ES-I3 (cell line): ENCODE data around the gene ADGRB3.

Source experiments
- H3K36me3 ChIP-seq: 2 replicates; pipeline ENCODE4 v1.6.1; 2013; ENCODE audit warnings: mild to moderate bottlenecking, low read length, control low read depth, moderate library complexity; ENCODE audit not compliant: insufficient read depth
- H3K4me1 ChIP-seq: 2 replicates; pipeline ENCODE4 v1.6.1; 2013; ENCODE audit warnings: mild to moderate bottlenecking, control low read depth, low read length; ENCODE audit not compliant: insufficient read depth
- H3K9ac ChIP-seq: 2 replicates; pipeline ENCODE4 v1.6.1; 2013; ENCODE audit warnings: low read depth, mild to moderate bottlenecking, low read length, moderate library complexity
- H3K9me3 ChIP-seq: 2 replicates; pipeline ENCODE4 v1.6.1; 2013; ENCODE audit warnings: mild to moderate bottlenecking, low read length, moderate library complexity; ENCODE audit not compliant: control insufficient read depth, insufficient read depth

ADGRB3 gene

DNA sequence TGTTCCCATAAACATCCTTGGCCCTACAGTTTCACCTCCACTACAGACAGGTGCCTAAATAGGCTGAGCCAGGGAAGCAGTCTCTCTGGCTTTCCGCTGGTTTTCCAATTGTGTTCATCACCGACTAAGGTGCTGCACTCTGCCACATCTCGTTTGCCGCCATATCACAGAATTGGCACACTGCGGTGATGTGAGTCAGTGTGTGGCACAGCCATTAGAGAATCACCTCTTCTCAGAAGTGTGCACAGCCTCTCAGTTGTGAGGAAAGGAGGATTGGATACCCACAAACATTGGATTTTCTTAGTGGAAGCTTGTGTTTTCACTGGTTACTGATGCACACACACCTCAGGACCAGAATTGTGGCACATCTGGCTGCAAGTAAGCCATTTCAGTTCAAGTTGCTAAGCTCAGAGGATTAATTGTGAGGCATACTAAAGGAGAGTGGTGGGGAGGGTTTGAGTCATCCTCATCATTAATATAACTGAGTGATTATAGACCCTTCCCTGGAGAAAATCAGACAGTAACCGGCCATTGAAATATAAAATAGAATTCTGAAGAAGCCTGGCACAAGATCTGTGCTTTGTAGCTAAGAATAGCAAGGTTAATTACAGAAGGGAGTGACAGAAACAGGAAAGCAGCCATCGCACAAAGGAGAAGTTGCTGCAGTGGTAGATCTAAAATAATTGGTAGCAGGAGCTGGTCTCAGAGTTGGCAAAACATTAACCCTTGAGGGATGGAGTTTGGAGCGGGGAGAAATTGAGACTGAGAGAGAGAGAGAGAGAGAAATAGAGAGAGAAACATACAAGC, 654.8 kb downstream of the ADGRB3 start:
- H3K9ac ChIP-seq, result no peak overlapping the region
- no peaks in the 10 kb centered on the region for H3K4me1 ChIP-seq
- H3K9me3 ChIP-seq, result no peaks in the 10 kb centered on the region
- H3K36me3 ChIP-seq, result no peaks in the 10 kb centered on the region

DNA sequence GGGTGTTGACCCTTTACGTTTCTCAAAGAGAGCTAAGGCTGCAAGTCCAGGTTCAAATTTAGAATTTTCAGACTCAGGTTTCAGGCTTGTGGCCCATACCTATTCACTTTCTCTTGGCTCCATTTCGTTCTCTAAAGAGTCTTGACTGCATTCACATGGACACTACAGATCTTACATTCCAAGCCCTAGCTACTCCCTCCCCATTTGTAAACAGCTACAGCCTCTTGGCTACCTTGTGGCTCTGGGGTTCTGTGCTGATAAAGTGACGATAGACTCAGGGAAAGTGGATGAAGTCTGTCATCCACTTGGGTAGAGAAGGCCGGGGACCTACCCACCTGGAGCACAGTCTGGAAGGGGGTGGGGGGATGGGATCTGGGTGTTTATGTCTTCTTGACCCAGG, 658.4 kb downstream of the ADGRB3 start:
- Histone ChIP-seq H3K9me3 (no peaks in the 10 kb centered on the region), H3K36me3 (no peaks in the 10 kb centered on the region), H3K9ac (no peak overlapping the region), H3K4me1 (no peaks in the 10 kb centered on the region)

DNA sequence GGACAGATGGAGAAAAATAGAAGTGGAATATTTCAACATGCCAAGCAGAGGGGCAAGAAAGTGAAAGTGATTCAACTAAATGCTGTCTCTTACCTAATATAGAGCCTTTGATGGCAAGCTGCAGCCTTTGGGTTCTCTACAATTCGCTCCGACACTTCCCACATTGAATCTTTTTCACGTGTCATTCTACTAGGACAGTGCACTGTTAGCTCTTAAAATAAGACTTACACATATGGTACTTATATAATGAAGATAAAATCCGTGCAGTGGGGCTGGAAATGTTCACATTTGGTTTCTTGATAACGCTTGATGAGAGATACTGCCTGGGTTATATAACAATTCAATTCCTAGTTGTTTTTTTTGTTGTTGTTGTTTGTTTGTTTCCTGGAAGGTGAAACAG, 659.3 kb downstream of the ADGRB3 start:
- no peaks in the 10 kb centered on the region for H3K36me3 ChIP-seq
- H3K9me3 ChIP-seq, result no peaks in the 10 kb centered on the region
- no peaks in the 10 kb centered on the region for H3K4me1 ChIP-seq
- no peak overlapping the region for H3K9ac ChIP-seq

DNA sequence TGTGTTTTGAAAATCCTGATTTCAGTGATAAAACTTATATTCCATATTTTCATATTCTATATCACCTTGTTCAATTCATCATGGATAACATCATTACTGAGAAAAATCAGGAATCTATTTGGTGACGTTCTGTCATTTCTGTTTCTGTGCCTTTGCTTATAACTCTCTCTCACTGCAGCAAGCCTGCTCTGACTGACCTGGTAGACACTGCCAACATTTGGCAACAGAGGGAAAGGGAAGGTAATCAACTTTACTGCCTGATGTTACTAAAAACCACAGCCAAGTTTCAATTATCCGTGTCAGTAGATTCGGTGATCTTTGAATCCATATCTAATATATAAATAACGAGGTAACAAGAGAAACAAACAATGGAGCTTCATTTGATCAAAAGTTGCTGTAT, 659.8 kb downstream of the ADGRB3 start:
- no peaks in the 10 kb centered on the region for H3K36me3 ChIP-seq
- H3K4me1 ChIP-seq, result no peaks in the 10 kb centered on the region
- no peak overlapping the region for H3K9ac ChIP-seq
- H3K9me3 ChIP-seq, result no peaks in the 10 kb centered on the region

DNA sequence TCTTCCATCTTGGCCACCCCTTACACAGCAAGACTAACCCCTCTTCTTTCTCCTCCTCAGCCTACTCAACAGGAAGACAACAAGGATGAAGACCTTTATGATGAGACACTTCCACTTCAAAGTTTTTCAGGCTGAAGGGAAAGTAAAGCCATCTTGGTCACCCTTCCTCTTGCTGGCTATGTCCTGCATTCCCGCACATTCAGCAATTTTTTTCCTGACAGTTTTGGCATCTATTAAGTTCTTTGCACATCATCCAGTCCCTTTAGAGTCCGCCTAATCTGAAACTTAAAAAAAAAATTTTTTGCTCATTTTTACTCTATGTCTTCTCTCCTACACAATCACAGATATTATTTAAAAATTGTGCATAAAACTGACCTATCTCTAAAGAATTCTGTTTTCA, 668.3 kb downstream of the ADGRB3 start:
- H3K36me3 ChIP-seq, result no peaks in the 10 kb centered on the region
- H3K9ac ChIP-seq, result no peak overlapping the region
- H3K4me1 ChIP-seq, result no peaks in the 10 kb centered on the region
- H3K9me3 ChIP-seq, result no peaks in the 10 kb centered on the region

DNA sequence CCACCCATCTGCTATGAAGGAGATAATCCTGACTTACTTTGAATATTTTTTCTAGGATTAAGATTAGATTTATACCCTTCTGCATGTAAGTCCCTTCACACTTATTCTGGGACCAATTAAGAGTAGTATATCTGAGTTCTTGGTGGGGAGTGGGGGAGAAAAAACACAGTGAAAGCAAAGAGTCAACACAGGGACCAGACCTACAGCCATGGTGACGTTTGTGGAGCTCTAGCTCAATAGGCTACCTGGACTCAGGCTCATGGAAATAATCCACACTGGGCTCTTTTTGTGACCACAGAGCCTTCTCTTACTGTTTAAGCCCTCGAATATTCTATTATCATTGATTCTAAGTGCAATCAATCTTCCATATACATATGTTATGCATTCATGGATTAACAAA, 670.4 kb downstream of the ADGRB3 start:
- H3K9me3 ChIP-seq, result no peaks in the 10 kb centered on the region

DNA sequence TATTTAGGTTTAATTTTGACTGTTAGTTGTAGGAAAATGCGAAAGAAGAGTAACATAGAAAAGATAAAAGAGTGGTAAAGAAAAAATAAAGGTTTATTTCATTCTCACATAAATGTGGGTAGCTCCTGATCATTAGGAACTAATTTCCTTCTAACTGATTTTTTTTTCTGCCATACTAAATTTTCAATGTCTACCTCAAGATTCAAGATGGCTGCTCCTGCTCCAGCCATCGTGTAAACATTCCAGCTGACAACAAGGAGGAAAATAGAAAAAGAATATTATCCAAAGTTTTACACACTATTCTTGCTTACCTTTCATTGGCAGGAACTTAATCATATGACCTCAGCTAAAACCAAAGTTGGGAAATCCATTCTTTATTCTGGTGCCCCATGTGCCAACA, 673.5 kb downstream of the ADGRB3 start:
- H3K36me3 ChIP-seq, result no peaks in the 10 kb centered on the region

More for the DNA sequence above, 670.4 kb downstream of the ADGRB3 start:
- Histone ChIP-seq H3K4me1 (no peaks in the 10 kb centered on the region), H3K36me3 (no peaks in the 10 kb centered on the region), H3K9ac (no peak overlapping the region)

DNA sequence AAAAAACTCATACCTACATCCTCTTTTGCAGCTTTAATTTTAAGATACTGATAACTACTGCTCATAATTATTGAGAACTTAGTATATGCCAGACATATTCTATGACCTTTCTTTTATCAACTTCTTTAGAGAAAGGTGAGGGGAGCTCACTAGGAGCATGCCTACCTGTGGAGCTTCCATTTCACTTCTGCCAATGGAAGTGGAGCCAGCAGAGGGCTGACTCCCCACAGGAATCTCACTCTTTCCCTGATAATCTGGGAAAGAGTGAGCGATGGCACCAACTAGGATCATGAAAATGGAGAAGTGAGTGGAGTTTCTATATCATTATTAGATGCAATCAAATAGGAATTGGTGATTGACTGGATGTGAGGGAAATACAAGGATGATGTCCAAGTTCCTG, 676.8 kb downstream of the ADGRB3 start:
- H3K36me3 ChIP-seq, result no peaks in the 10 kb centered on the region
- peaks cover 3% of the 10 kb centered on the region; the same call in 1 of the 2 replicates for H3K4me1 ChIP-seq
- no peak overlapping the region for H3K9ac ChIP-seq
- no peaks in the 10 kb centered on the region for H3K9me3 ChIP-seq

More for the DNA sequence above, 673.5 kb downstream of the ADGRB3 start:
- no peaks in the 10 kb centered on the region for H3K9me3 ChIP-seq
- H3K4me1 ChIP-seq, result peaks cover 3% of the 10 kb centered on the region; the same call in 1 of the 2 replicates
- H3K9ac ChIP-seq, result no peak overlapping the region

DNA sequence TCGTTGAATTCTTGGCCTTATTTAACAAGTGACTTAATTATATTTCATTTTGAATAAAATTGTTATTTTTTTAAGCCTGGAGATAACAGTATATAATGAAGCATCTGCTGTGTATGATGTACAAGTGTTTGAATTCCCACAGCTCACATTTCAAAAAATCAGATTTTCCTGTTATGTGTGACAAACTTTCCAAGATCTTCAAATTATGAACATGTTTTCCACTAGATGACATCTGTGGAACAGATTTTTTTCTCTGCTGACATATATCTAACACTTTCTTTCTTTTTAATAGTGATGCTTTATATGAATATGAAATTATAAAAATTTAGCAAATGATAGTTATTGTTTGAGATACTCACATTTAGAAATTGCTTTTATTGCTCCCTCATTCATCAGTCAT, 678.9 kb downstream of the ADGRB3 start:
- Histone ChIP-seq H3K4me1 (peaks cover 3% of the 10 kb centered on the region; the same call in 1 of the 2 replicates), H3K36me3 (no peaks in the 10 kb centered on the region), H3K9ac (no peak overlapping the region), H3K9me3 (no peaks in the 10 kb centered on the region)

DNA sequence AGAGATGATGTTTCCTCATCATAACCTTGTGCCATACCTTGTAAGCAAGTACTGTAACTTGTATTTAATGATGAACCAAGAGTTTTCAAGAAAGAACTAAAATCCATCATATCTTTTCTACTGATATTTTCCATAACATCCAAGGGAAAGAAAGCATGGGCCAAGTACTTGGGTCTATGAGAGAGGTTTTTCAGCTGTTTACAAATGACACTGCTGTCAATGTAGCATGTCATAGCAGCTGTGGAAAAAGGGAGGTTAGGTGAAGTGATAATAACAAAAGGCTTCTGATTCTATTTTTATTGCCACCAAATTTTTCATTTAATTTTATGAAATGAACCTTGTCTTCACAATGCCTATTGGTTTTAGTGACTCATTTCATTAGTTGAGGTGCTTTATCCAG, 679.4 kb downstream of the ADGRB3 start:
- Histone ChIP-seq H3K9me3 (no peaks in the 10 kb centered on the region), H3K36me3 (no peaks in the 10 kb centered on the region), H3K4me1 (peaks cover 3% of the 10 kb centered on the region; the same call in 1 of the 2 replicates), H3K9ac (no peak overlapping the region)

DNA sequence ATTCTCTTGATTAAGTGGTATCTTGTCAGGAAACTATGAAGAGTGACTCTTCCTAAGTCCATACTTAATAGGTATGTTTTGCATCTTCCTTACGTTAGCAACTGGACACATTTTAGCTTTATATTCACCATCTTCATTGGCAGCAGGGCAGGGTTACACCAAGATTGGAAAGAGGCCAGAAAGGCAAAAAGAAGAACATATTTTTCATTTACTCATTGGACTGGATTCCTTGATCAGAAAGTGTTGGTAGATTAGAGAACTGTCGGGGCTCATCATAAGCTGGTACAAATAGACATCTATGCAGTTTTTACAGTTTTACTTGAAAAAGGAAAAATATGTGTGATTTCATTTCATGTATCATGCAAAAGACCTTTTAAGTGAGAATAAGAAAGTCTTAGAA, 696.8 kb downstream of the ADGRB3 start:
- no peak overlapping the region for H3K9ac ChIP-seq
- no peaks in the 10 kb centered on the region for H3K9me3 ChIP-seq
- H3K4me1 ChIP-seq, result no peaks in the 10 kb centered on the region
- H3K36me3 ChIP-seq, result no peaks in the 10 kb centered on the region

DNA sequence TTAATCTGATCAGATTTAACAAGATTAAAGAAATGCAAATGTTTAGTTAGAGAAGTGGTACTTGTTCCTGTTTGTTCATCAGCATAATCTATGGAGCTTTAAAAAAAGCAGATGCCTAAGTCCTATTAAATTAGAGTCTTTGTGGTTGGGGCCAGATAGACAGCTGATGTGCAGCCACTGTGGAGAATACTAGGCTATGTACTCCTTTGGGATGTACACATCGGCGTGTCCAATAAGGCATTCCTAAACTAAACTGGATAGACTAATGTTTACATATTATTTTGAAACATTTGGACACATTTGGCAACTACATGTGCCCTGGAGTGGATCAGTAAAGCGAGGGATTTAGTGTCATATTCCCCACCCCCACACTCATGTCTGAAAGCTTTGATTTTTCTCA, 702.2 kb downstream of the ADGRB3 start:
- H3K4me1 ChIP-seq, result no peaks in the 10 kb centered on the region
- H3K36me3 ChIP-seq, result no peaks in the 10 kb centered on the region
- H3K9ac ChIP-seq, result no peak overlapping the region
- H3K9me3 ChIP-seq, result no peaks in the 10 kb centered on the region

DNA sequence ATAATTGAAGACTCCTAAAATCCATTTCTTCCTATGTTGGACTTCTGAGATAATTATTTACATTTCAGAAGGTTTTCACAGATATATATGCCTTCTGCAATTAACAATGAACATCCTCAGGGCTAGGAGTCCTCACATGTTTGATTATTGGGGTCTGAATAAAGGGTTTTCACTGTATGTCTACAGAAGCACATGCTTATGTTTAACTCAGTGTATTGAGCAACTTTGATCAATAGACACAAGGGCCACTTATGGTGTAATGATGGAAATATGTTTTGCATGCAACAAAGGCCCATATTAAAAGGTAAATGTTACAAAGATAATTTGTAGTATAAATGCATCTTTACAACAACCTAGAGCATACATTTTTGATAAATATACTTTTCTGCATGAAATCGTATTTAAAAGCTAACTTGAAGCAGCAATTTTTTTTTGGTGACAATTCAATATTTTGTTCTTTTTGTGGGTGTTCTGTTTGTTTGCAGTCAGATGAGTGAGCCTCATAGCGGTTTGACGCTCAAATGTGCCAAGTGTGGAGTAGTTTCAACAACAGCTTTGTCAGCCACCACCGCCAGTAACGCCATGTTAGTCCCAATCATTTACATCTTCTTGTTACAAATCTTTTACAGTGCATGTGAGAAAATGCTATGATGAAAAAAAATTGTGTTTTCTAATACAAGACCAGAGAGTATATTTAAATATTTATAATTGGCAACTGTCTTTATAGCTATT, 703.5 kb downstream of the ADGRB3 start:
- no peaks in the 10 kb centered on the region for H3K4me1 ChIP-seq

DNA sequence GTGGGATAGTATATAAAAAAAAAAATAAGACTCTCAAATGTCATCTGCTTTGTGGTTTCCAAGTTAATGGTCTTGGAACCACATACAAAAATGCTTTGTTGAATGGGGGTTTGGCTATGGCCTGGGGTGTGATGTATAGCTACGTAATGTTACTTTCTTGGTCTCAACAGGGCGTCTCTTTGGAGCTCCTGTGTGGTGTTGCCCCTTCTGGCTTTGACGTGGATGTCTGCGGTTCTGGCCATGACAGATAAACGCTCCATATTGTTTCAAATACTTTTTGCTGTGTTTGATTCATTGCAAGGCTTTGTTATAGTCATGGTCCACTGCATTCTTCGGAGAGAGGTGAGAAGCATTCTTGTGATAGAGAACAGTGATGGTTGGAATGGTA, 704.1 kb downstream of the ADGRB3 start:
- no peaks in the 10 kb centered on the region for H3K4me1 ChIP-seq
- H3K9me3 ChIP-seq, result no peaks in the 10 kb centered on the region
- no peaks in the 10 kb centered on the region for H3K36me3 ChIP-seq
- H3K9ac ChIP-seq, result no peak overlapping the region

More for the DNA sequence above, 703.5 kb downstream of the ADGRB3 start:
- H3K9me3 ChIP-seq, result no peaks in the 10 kb centered on the region
- no peak overlapping the region for H3K9ac ChIP-seq
- H3K36me3 ChIP-seq, result no peaks in the 10 kb centered on the region

DNA sequence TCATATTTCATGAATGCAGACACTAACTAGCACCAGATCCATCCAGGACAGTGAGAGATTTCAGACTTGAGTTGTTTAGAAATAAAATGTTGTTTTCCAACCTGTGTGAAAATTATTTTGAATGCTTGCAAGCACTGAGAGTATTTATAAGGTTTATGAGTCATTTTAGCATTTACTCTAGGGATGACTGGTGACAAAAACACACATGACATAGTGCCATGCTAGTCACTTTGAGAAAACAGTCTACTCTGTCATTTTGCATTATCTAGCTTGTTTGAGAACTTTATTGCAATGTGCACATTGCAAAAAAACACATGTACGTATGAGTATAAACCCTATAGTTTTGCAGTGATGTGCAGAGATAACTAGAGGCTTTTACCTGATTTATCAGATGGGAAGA, 705.1 kb downstream of the ADGRB3 start:
- H3K9me3 ChIP-seq, result no peaks in the 10 kb centered on the region
- H3K9ac ChIP-seq, result no peak overlapping the region
- H3K36me3 ChIP-seq, result no peaks in the 10 kb centered on the region
- no peaks in the 10 kb centered on the region for H3K4me1 ChIP-seq
